Keratinocyte (primary cell): ENCODE measurements around the gene ARHGAP8.

Experiments used
- CTCF ChIP-seq, 3 experiments: IDR thresholded peaks in 1 of 3; conservative IDR thresholded peaks in 1 of 3; optimal IDR thresholded peaks in 1 of 3; 2 replicates in 2 of 3; 3 replicates in 1 of 3; pipeline versions ENCODE3 to v1.5.1; 2011; ENCODE audit warnings: low read length in 3 of 3, mild to moderate bottlenecking in 3 of 3, moderate library complexity in 2 of 3, control low read depth in 1 of 3, inconsistent platforms in 1 of 3; ENCODE audit not compliant: insufficient read depth in 2 of 3; ENCODE audit errors: extremely low read depth in 1 of 3
- EZH2 ChIP-seq: IDR thresholded peaks from one replicate; pipeline ENCODE4 v1.6.1; 2012; ENCODE audit warnings: inconsistent platforms, mild to moderate bottlenecking, low read length, moderate library complexity

- TF ChIP-seq EZH2 = no peak
- no peak for TF ChIP-seq CTCF (optimal IDR thresholded peaks at IDR 0.05 in 1 of 3, IDR thresholded peaks at IDR 0.05 in 1 of 3, conservative IDR thresholded peaks at IDR 0.05 in 1 of 3; ENCODE audit: extremely low read depth in 1 of 3, insufficient read depth in 2 of 3, low read length in 3 of 3)
These were observed 44.6 kb upstream of the ARHGAP8 start for GRCh38 chr22:44707752-44708151.
